Activated T-cell treated with anti-CD3 and anti-CD28 coated beads, Interleukin-2, amount 50 U/mL, for 1 hour (primary cell): Measurements from ENCODE around the gene THEMIS2.
"Not testable (repeated sequence)": the region's sequence is repeated elsewhere in the genome, so short reads cannot be mapped to it uniquely, and the experiment has no call there.

Experiments
- DNase-seq: peaks from one replicate; pipeline ENCODE4 v3.0.0-alpha.2; 2020

The THEMIS2 gene

GRCh38 chr1:27872059-27872801 is at the start of gene THEMIS2:
Gene THEMIS2, plus strand, starts transcription at chr1:27872544. Its CDS starts 28 bp downstream, at chr1:27872572.
- peak; percentile 81 for DNase-seq

GRCh38 chr1:27823784-27824183 is 48.6 kb upstream of the THEMIS2 start:
- no peak for DNase-seq

GRCh38 chr1:27824411-27824810 is 47.9 kb upstream of the THEMIS2 start:
- no peak for DNase-seq

GRCh38 chr1:27829339-27829960 is 42.9 kb upstream of the THEMIS2 start:
- not testable (repeated sequence) for DNase-seq

- DNase-seq: peak; percentile 87
These were observed 41.5 kb upstream of the THEMIS2 start, which contains the start of gene PPP1R8 for GRCh38 chr1:27830621-27831440. Gene PPP1R8, plus strand, starts transcription at chr1:27830782. Its CDS starts 54 bp downstream, at chr1:27830836.

GRCh38 chr1:27831568-27832410 is 40.6 kb upstream of the THEMIS2 start:
- DNase-seq: no peak

GRCh38 chr1:27832762-27833161 is 39.6 kb upstream of the THEMIS2 start:
- DNase-seq: no peak

GRCh38 chr1:27833470-27833869 is 38.9 kb upstream of the THEMIS2 start:
- no peak for DNase-seq

- no peak for DNase-seq
These were observed 37.3 kb upstream of the THEMIS2 start for GRCh38 chr1:27835046-27835445.

GRCh38 chr1:27835501-27835900 is 36.8 kb upstream of the THEMIS2 start:
- DNase-seq: no peak

GRCh38 chr1:27849951-27850350 is 22.4 kb upstream of the THEMIS2 start:
- DNase-seq: no peak

GRCh38 chr1:27855085-27855484 is 17.3 kb upstream of the THEMIS2 start:
- no peak for DNase-seq

- DNase-seq: peak; percentile 8
These were observed 15.6 kb upstream of the THEMIS2 start for GRCh38 chr1:27856561-27857343.

GRCh38 chr1:27857552-27857951 is 14.8 kb upstream of the THEMIS2 start:
- not testable (repeated sequence) for DNase-seq

- peak; percentile 88 for DNase-seq
These were observed 14.0 kb upstream of the THEMIS2 start for GRCh38 chr1:27858072-27858948.

GRCh38 chr1:27858949-27859576 is 13.3 kb upstream of the THEMIS2 start:
- no peak for DNase-seq

- no peak for DNase-seq
These were observed 10.9 kb upstream of the THEMIS2 start for GRCh38 chr1:27861436-27861835.

GRCh38 chr1:27862004-27862403 is 10.3 kb upstream of the THEMIS2 start:
- no peak for DNase-seq

GRCh38 chr1:27862671-27863537 is 9.4 kb upstream of the THEMIS2 start:
- DNase-seq: no peak
